AG10803 (cell line): Measurements from ENCODE around the gene ASTN1.

Source experiments
- DNase-seq: peaks from one replicate; pipeline ENCODE4 v3.0.0; 2010; ENCODE audit warnings: low read depth
- H3K4me3 ChIP-seq: 2 replicates; pipeline ENCODE4 v1.5.1; 2011; ENCODE audit warnings: mild to moderate bottlenecking, low read length, control low read depth
- TF ChIP-seq, protein P1 (sequence below): conservative IDR thresholded peaks from 2 replicates; pipeline ENCODE4 v1.5.1; 2011; ENCODE audit warnings: mild to moderate bottlenecking, low read length, control low read depth, inconsistent platforms

The ASTN1 gene

DNA sequence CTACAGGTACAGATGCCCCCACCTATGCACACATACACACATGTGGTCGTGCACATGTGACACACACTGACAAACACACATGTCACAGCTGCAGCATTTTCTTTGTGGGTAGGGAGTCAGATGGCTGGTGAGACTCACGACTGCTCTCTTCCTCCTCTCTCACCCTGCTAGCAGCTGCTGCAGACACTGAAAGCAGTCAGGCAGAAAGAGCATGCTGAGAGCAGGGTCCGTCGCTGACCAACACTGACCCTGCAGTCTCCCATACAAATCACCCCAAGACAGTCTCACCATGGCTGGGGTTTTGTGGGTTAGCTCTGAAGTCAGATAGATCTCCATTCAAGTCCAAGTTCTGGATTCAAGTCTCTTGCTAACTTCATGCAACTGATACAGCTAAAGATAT is 188.3 kb downstream of the ASTN1 start:
- H3K4me3 ChIP-seq: no peak overlapping the region
- TF ChIP-seq, protein P1, sequence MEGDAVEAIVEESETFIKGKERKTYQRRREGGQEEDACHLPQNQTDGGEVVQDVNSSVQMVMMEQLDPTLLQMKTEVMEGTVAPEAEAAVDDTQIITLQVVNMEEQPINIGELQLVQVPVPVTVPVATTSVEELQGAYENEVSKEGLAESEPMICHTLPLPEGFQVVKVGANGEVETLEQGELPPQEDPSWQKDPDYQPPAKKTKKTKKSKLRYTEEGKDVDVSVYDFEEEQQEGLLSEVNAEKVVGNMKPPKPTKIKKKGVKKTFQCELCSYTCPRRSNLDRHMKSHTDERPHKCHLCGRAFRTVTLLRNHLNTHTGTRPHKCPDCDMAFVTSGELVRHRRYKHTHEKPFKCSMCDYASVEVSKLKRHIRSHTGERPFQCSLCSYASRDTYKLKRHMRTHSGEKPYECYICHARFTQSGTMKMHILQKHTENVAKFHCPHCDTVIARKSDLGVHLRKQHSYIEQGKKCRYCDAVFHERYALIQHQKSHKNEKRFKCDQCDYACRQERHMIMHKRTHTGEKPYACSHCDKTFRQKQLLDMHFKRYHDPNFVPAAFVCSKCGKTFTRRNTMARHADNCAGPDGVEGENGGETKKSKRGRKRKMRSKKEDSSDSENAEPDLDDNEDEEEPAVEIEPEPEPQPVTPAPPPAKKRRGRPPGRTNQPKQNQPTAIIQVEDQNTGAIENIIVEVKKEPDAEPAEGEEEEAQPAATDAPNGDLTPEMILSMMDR: no peak
- no peak for DNase-seq

DNA sequence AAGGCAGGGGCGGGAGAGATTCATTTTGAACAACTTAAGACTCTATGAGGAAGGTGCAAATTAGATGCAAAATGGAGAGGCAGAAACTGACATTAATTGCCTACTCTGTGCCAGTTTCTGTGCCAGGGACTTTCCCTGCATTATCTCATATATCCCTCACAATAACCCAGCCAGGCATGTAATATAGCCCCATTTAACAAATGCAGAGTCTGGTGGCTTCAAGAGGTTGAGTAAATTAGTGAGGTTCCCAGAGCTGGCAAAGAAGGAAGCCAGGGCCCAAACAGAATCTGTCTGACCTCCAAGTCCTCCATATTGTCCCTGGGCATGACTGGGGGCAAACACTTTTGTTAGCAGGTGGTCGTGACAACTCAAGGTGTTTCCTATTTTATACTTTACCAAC is 199.8 kb downstream of the ASTN1 start:
- DNase-seq: no peak
- H3K4me3 ChIP-seq: no peak overlapping the region
- TF ChIP-seq, protein P1: no peak

DNA sequence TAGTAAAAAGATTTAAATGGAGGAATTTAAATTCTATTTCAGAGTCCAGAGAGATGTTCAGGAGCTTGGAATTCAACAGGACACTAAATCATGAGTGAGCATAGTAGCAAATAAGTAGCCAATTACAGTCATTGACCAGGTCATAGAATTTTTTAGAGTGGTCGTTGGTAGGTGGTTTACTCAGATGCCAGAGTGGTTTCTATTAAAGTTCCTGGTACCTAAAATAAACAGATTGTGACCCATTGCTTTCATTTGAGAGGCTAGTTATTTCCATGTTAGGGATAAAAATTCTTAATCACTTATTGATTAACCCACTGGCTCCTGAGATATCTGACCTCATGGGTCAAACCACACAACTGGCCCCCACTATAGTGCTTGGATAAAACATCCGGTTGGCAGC is 201.3 kb downstream of the ASTN1 start:
- TF ChIP-seq, protein P1: no peak
- no peak overlapping the region for H3K4me3 ChIP-seq
- no peak for DNase-seq

DNA sequence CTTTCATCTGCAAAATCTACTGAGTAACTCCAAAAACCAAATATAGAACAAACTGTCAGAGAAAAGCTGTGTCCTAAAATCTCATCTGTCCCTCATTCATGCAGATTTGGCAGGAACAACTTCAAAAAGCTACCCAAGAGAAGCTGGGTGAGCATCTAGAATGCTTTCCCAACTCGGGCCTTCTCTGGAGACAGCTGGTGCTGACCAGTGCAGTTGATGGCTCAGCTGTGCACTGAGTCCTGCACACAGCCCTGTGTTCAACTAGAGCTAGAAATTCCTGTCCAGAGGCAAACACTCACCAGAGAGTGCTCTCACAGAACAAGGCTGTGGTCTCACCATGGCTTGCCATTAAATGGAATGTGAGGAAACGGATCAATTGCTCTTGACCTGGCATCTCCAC is 202.8 kb downstream of the ASTN1 start:
- no peak for DNase-seq

DNA sequence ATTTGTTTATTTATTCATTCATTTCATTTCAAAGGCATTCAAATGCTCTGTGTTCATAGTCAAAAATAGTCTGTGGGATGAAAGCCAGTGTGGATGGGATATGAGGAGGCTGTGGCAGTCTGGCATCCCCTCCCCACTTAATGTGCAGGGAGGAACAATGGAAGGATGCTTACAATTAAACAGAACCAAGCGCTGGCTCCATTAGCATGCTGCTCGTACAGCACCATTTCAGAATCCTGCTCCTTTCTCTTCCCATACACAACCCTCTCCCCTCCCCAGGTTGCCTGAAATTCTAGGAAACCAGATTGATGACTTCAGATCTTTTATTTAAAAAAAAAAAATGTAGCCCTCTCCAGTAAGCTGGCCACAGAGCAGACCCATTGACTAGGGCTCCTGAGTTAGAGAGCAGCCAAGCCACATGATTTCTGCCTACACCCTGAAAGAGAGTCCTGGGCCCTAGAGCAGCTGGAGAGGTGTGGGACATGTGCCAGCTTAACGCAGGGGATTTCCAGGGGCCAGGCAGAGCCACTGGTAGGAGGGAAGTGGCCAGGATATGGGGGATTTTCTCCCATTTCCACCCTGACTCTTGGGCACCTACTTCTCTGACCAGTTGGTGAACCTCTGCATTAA is 205.2 kb downstream of the ASTN1 start:
- TF ChIP-seq, protein P1: no peak
- no peak for DNase-seq

More for the DNA sequence above, 202.8 kb downstream of the ASTN1 start:
- TF ChIP-seq, protein P1: no peak
- no peak overlapping the region for H3K4me3 ChIP-seq

DNA sequence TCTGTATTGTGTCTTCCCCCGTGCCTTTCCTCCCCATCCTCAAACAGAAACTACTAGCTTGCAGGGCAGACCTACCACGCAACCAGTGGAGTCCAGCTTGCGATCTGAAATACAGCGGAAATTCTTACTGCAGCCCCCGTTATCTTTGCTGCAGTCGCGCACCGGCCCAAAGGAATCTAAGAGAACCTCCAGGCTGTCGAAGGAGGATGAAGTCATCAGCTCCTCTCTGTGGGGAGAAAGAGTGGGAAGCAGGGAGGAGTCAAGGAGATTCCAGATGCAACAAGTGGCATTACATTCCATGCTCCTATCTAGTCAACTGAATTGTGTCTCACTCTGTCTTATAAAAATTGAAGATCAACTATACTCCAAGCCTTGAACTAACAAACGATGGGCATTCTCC is 206.9 kb downstream of the ASTN1 start:
- H3K4me3 ChIP-seq: no peak overlapping the region
- DNase-seq: no peak
- TF ChIP-seq, protein P1: no peak

More for the DNA sequence above, 205.2 kb downstream of the ASTN1 start:
- H3K4me3 ChIP-seq: no peak overlapping the region

DNA sequence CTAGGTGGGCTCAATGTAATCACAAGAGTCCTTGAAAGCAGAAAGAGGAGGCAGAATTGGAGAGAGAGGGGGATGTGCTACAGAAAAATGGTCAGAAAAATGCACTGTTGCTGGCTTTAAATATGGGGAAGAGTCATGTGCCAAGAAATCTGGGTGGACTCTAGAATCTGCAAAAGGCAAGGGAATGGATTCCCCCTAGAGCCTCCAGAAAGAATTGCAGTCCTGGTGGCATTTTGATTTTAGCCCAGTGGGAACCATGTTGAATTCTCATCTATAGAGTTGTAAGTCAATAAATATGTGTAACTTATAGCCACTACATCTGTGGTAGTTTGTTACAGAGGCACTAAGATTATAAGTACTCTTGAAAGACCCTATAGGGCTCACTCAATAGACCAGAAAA is 210.3 kb downstream of the ASTN1 start:
- TF ChIP-seq, protein P1: no peak; the same call in 1 of the 2 replicates
- no peak overlapping the region for H3K4me3 ChIP-seq
- no peak for DNase-seq
